NCI-H460 (cell line): ENCODE data around the gene MPPED1. TPM values are rescaled to one million over a fixed set of nuclear protein-coding genes. Genes with fewer than 3 reads are reported as not detected.

Source experiments
- DNase-seq: peaks from one replicate; pipeline ENCODE4 v3.0.0-alpha.2; 2016; ENCODE audit warnings: low read depth; ENCODE audit errors: extremely low read depth
- total RNA-seq: library from RNA; depleted of rRNA; stranded (reverse); fragments of >200 nt; shearing (Covaris generic); gene quantifications from 2 replicates; pipeline ENCODE4 v1.2.3, GENCODE V29; 2014

MPPED1 gene
- total RNA-seq, 1 experiment from 2014 or later, result not detected

GRCh38 chr22:43428005-43428485 is 16.2 kb downstream of the MPPED1 start:
- no peak for DNase-seq

GRCh38 chr22:43428521-43428920 is 16.7 kb downstream of the MPPED1 start:
- no peak for DNase-seq

- DNase-seq, result no peak
Observed at GRCh38 chr22:43429426-43429825, 17.6 kb downstream of the MPPED1 start.

GRCh38 chr22:43431808-43432554 is 20.2 kb downstream of the MPPED1 start:
- no peak for DNase-seq

GRCh38 chr22:43432883-43433415 is 21.1 kb downstream of the MPPED1 start:
- DNase-seq, result no peak

- DNase-seq, result no peak
Observed at GRCh38 chr22:43433451-43434274, 21.8 kb downstream of the MPPED1 start.

- DNase-seq, result no peak
Observed at GRCh38 chr22:43434275-43434927, 22.6 kb downstream of the MPPED1 start.

- no peak for DNase-seq
Observed at GRCh38 chr22:43434928-43435311, 23.1 kb downstream of the MPPED1 start.

- no peak for DNase-seq
Observed at GRCh38 chr22:43435851-43436811, 24.3 kb downstream of the MPPED1 start.

GRCh38 chr22:43436868-43437267 is 25.1 kb downstream of the MPPED1 start:
- no peak for DNase-seq

- no peak for DNase-seq
Observed at GRCh38 chr22:43437871-43438475, 26.2 kb downstream of the MPPED1 start.

GRCh38 chr22:43438666-43439347 is 27.0 kb downstream of the MPPED1 start:
- no peak for DNase-seq

- no peak for DNase-seq
Observed at GRCh38 chr22:43439368-43440103, 27.7 kb downstream of the MPPED1 start.

GRCh38 chr22:43440104-43440387 is 28.2 kb downstream of the MPPED1 start:
- no peak for DNase-seq

- DNase-seq, result no peak
Observed at GRCh38 chr22:43440556-43440955, 28.7 kb downstream of the MPPED1 start.

- no peak for DNase-seq
Observed at GRCh38 chr22:43441216-43441615, 29.4 kb downstream of the MPPED1 start.

GRCh38 chr22:43441751-43442150 is 29.9 kb downstream of the MPPED1 start:
- no peak for DNase-seq

- no peak for DNase-seq
Observed at GRCh38 chr22:43442386-43443151, 30.8 kb downstream of the MPPED1 start.
